Hindlimb muscle (tissue), 1 donor: Measurements from ENCODE around the gene SPATA16. TPM values are rescaled to one million over a fixed set of nuclear protein-coding genes. Genes with fewer than 3 reads are reported as not detected.
"Not testable (repeated sequence)": the region's sequence is repeated elsewhere in the genome, so short reads cannot be mapped to it uniquely, and the experiment has no call there.

Experiments used
- DNase-seq: peaks from one replicate; pipeline ENCODE4 v3.0.0-alpha.2; 2013
- polyA plus RNA-seq: library from polyadenylated mRNA; unstranded; fragments of 120-200 nt; gene quantifications from one replicate; pipeline ENCODE4 v1.2.1, GENCODE V29; 2013; ENCODE audit not compliant: insufficient read length

The SPATA16 gene
- polyA plus RNA-seq, 1 donor, result not detected

DNA sequence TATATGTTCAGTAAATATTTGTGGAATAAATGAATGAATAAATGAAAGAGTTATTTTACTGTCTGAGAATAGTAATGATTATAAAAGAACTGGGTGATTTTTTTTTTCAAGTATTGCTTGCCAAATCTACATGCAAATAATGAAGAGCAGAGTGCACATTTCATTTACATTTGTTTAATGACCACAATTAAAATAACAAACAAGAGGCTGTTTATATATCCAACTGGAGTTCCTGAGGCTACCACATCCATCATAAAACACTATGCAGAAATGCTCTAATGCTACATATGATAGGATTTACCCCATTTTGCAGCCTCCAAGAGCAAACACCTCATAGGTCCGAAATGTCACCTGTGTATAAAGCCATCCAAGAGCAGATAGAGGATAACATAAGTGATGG lies 266.0 kb downstream of the SPATA16 start:
- DNase-seq, result no peak

DNA sequence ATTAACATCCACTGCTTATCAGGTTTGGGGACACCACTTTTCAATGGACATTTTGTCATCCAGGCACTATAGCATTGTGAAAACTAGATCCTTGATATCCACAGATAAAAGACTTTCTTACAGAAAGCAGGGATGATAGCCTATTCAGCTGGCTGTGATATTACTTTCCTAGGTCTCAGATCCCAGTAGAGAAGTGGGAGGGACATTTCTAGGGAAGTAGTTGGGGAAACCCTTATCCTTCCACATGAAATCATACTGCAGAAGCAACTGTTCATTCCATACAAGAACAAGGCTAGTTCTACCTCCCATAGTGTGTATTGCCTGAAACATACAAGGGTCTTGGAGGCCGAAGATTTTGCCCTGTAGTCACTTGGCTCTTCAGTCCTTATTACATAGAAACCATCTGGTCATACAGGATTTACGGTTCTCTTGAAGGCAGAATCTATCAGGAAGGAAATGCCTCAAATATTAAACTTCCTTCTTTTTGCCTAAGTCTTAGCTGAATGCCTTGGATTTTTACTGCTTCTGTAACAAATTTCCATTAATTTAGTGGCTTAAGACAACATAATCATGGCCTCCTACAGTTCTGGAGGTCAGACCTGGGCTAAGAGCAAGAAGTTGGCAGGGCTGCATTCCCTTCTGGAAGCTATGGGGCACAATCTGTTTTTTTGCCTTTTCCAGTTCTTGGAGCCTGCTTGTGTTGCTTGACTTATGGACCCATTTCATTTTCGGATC lies 271.1 kb downstream of the SPATA16 start:
- no peak for DNase-seq

DNA sequence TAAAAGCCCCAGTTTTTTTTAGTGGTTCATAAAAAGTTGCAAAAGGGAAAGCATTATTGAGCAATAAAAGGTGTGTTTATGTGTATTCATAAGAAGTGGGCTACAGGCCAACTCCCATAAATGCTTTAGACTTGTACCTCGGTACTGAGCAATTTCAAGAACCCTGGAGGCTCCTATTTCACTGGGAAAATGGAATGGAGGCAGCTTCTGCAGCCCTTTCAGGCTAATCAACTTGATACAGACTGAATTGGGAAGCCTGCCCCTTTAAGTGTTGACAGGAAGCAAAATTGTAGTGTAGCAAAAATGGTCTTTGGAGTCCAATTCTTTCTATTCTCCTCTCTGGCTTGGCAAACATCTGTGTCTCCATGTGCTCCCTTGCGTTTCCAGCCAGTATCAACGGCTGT lies 271.7 kb downstream of the SPATA16 start:
- DNase-seq, result peak; percentile 36

GRCh38 chr3:172868582-172869200 lies 272.3 kb downstream of the SPATA16 start:
- no peak for DNase-seq

DNA sequence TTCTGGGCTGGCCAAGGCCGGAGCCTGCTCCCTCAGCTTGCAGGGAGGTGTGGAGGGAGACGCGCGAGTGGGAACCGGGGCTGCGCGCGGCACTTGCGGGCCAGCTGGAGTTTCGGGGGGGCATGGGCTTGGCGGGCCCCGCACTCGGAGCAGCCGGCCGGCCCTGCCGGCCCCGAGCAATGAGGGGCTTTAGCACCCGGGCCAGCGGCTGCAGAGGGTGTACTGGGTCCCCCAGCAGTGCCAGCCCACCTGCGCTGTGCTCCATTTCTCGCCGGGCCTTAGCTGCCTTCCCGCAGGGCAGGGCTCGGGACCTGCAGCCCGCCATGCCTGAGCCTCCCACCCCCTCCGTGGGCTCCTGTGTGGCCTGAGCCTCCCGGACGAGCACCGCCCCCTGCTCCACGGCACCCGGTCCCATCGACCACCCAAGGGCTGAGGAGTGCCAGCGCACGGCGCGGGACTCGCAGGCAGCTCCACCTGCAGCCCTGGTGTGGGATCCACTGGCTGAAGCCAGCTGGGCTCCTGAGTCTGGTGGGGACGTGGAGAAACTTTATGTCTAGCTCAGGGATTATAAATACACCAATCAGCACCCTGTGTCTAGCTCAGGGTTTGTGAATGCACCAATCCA lies 274.2 kb downstream of the SPATA16 start:
- DNase-seq, result not testable (repeated sequence)

DNA sequence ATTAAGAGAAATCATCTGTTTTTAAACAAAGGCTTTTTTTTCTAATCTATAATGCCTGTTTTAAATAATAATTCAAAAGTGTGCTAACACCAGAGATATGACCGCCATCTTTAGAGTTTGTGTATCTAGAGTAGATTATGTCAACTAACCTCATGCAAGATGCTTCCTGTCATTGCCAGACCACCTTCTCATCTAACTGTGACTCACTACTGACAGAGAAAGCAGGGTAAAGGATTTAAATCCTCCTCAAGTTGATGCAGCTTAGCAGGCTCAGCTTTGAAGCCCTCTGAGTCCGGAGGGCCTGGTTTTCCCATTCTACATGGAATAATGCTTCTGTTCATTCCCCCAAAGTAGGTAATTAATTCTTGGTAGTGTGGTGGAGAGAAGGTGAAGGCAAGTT lies 282.0 kb downstream of the SPATA16 start:
- DNase-seq, result no peak

DNA sequence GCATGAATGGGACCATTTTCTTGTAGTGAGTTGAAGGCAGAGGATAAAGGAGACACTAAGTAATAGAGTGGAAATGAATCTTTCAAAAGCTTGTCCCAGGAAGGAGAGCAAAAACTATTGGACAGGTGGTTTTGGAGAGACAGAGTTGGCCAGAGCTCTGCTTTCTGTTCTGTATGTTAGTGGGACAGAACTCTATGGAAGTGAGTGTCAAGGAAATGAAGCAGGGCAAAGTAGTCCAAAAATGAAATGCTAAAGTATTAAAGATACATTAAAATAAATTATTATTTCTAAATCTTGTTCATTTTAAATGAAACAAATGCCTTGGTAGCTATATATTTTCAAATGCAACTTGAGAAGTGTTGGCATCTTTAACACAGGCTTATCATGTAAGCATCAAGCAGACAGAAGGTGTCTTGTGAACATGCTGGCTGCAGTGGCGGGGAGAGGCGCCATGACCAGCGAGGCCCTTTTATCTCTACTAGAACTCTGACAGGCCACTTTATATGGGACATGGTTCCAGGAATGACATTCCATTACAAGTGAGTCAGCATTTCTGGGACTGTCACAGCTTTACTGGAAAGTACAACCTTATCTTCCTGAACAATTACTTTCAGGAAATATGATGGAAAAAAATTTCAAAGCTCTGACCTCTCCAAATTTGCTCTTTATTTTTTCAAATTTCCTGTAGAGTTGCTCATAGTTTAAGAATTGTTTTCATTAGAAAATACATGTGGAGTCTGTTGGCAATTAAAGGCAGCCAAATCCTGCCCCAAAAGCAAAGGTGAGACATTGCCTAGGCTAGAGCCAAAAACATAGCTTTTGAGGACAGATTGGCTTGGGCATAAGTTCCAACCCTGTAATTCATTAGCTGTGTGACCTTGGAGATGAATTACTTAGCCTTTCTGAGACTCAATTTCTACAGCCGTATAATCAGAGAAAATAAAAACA lies 284.0 kb downstream of the SPATA16 start:
- no peak for DNase-seq

DNA sequence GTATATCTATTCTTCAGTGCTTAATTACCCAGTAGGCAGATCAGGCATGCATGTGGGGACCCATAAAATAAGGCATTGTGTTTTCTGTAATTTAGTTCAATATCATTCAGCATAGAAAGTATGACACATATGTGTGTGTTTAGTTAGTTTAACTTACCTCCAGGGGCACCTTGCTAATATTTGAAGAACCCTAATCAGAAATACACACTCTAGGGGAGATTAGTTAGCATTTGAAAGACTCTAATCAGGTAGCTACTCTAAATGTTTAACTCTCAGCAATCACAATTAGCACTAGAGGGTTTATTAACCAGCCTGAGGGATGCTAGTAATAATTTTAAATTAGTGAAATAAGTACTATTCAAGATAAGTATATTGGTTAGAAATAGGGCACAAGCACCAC lies 286.0 kb downstream of the SPATA16 start:
- DNase-seq, result no peak

GRCh38 chr3:172853921-172854666 lies 286.9 kb downstream of the SPATA16 start:
- no peak for DNase-seq

DNA sequence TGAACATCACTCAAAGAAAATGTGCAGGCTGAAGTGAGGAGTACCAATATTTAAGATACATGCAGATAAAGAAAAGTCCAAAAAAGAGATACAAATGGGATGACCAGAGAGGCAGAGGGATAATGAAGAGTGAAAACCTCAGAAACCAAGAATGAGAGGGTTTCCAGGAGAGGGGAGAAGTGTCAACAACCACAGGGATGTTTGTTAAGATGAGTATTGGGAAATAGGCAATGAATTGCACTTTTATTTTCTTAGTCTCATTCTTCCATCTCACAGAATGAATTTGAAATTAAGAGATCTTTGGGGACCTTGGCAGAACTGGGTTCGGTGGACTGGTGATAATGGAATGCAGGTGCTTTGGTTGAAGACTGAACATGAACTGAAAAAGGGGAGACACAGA lies 288.0 kb downstream of the SPATA16 start:
- no peak for DNase-seq

DNA sequence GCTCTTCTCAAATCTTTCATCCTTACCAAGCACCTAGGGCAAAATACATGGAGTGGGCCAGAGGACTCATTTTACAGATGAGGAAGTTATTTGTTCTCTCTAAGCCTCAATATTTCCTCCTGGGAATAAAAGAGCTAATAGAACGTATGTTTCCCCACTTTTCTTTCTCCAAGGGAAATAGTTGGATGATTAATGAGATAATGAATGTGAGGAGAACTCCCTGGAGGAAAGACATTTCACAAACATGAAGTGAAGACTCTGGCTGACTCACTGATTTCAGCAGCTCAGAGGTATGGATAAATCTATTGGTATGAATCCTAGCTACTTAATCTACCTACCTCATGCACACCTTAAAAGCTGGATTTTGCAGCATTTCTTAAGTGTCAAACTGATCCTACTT lies 292.1 kb downstream of the SPATA16 start:
- no peak for DNase-seq

DNA sequence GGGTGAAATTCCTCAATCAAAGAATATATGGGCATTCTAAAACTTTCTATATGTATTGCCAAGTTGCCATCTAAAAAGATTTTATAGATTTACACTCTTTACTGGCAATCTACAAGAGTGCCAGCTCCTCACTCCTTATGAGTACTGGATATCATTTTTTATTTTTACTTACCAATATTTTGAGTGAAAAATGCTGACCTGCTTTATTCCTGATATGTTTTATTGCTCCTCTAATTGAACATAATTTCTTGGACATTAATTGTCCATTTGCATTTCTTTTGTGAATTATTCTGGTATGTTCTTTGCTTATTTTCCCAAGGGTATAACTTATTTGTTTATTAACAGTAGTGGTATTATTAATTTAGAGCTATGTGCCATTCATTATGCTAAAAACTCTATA lies 293.7 kb downstream of the SPATA16 start:
- DNase-seq, result no peak

- DNase-seq, result no peak
Measured at GRCh38 chr3:172846706-172847105, 294.3 kb downstream of the SPATA16 start.

- no peak for DNase-seq
Measured at GRCh38 chr3:172846103-172846561, 294.9 kb downstream of the SPATA16 start.

- no peak for DNase-seq
Measured at GRCh38 chr3:172844428-172844827, 296.6 kb downstream of the SPATA16 start.

DNA sequence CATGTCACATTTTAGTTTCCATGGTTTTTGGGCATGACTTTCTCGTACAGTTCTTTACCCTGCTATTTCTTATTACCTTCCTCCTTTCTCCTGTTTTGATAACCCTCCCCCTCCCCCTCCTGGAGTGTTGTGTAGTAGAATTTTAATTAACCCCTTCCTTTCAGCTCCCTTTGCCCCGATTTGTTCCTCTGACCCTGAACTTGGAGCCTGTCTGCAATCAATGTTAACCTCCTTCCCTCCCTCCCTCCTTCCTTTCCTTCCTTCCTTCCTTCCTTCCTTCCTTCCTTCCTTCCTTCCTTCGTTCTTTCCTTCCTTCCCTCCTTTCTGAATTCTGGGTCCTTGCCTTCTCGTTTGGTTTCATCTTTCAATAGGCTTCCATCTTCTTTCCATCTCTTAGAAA lies 300.1 kb downstream of the SPATA16 start:
- no peak for DNase-seq

DNA sequence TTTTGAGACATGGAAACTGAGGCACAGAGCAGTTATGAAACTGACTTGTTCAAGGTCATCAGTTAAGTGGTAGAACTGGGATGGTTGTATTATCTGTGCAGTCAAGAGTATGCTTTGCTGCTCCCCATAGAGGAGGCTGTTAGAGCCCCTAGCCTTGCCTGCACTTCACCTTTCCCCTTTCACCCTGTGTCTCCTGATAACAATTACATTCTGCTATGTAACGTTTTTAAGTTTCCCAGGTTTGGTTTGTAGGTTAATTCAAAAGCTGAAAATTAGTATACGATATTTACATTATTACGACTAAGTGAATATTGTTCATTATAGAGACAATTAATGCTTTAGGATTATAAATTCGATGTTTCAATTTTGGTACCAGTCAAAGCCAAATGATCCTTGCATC lies 300.6 kb downstream of the SPATA16 start:
- DNase-seq, result no peak

DNA sequence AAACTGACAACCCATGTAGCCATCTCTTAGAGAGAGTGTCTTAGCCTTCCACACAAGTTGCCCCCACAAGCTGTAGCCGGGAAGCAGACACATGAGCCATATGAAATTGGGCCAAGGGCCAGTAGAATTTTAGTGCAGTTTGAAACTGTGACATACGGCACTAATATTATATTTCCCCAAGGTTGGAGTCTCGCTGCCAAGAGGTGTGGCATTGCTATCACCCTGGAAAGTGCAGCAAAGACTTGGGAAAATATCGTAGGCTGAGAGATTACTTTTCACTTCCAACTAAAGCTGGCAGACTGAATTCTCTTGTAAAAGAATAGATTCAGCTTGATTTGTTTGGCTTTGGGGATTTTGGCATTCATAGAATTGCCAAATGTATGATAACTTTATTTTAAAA lies 301.4 kb downstream of the SPATA16 start:
- DNase-seq, result no peak
